Activated T-helper 2 cell treated with anti-CD3 and anti-CD28 coated beads, Interferon-gamma antibody, Interleukin-2, Interleukin-4, amounts not matched to agents 10 μg/mL and 5 μg/mL and 100 μg/mL, durations not matched to agents 14 hours and 24 hours and 36 hours (primary cell): ENCODE measurements around the gene TTLL11. TPM values are rescaled to one million over a fixed set of nuclear protein-coding genes. Genes with fewer than 3 reads are reported as not detected.

Source experiments
- total RNA-seq: library from RNA; stranded (reverse); gene quantifications from 2 replicates; pipeline ENCODE4 v1.2.3, GENCODE V29; 2022

TTLL11 gene
- total RNA-seq, 1 donor from 2014 or later = 2.2 TPM

Other genes with a start within 250 kb of the TTLL11 start
- gene NDUFA8, start 66.5 kb upstream of the TTLL11 start, total RNA-seq = 45.4 and 48.7 TPM in 2 replicates
- gene MORN5, start 66.6 kb upstream of the TTLL11 start, total RNA-seq = not detected in 2 replicates
- gene LHX6, start 135.6 kb upstream of the TTLL11 start, total RNA-seq = not detected in 2 replicates
- gene RBM18, start 171.5 kb upstream of the TTLL11 start, total RNA-seq = 19.4 and 21.9 TPM in 2 replicates
- 57.0 and 58.8 TPM in 2 replicates for gene MRRF, start 171.6 kb upstream of the TTLL11 start, total RNA-seq